NCI-H774 (cell line): ENCODE results near the gene MICU1.

ENCODE experiments used
- DNase-seq: peaks from one replicate; lab custom pipeline; 2025; lab: John Stamatoyannopoulos, UW

MICU1 gene

GRCh38 chr10:72630144-72630543, 4.3 kb upstream of the MICU1 start:
- DNase-seq = no peak

GRCh38 chr10:72626444-72626754, 520 bp upstream of the MICU1 start:
- no peak for DNase-seq

GRCh38 chr10:72625276-72625607, 637 bp downstream of the MICU1 start:
- no peak for DNase-seq

- no peak for DNase-seq
Observed at GRCh38 chr10:72622271-72622670, 3.6 kb downstream of the MICU1 start.

- no peak for DNase-seq
Observed at GRCh38 chr10:72616716-72617115, 9.2 kb downstream of the MICU1 start.

- no peak for DNase-seq
Observed at GRCh38 chr10:72615970-72616369, 9.9 kb downstream of the MICU1 start.

GRCh38 chr10:72612203-72612826, 13.6 kb downstream of the MICU1 start:
- DNase-seq = peak; percentile 66

- no peak for DNase-seq
Observed at GRCh38 chr10:72611783-72612182, 14.1 kb downstream of the MICU1 start.

- no peak for DNase-seq
Observed at GRCh38 chr10:72610466-72610865, 15.4 kb downstream of the MICU1 start.

GRCh38 chr10:72605122-72605521, 20.8 kb downstream of the MICU1 start:
- DNase-seq = no peak

GRCh38 chr10:72601144-72601543, 24.7 kb downstream of the MICU1 start:
- no peak for DNase-seq

- no peak for DNase-seq
Observed at GRCh38 chr10:72598769-72599701, 26.8 kb downstream of the MICU1 start.

GRCh38 chr10:72597897-72598296, 28.0 kb downstream of the MICU1 start:
- DNase-seq = no peak

- DNase-seq = no peak
Observed at GRCh38 chr10:72595436-72595835, 30.4 kb downstream of the MICU1 start.

GRCh38 chr10:72593963-72594362, 31.9 kb downstream of the MICU1 start:
- DNase-seq = no peak

GRCh38 chr10:72588266-72588665, 37.6 kb downstream of the MICU1 start:
- DNase-seq = no peak

- DNase-seq = no peak
Observed at GRCh38 chr10:72587568-72587967, 38.3 kb downstream of the MICU1 start.

GRCh38 chr10:72574636-72575035, 51.2 kb downstream of the MICU1 start:
- DNase-seq = no peak

GRCh38 chr10:72573079-72573478, 52.8 kb downstream of the MICU1 start:
- no peak for DNase-seq

GRCh38 chr10:72567889-72568640, 57.8 kb downstream of the MICU1 start:
- DNase-seq = no peak

- DNase-seq = no peak
Observed at GRCh38 chr10:72567421-72567820, 58.5 kb downstream of the MICU1 start.

GRCh38 chr10:72564596-72564995, 61.3 kb downstream of the MICU1 start:
- no peak for DNase-seq

GRCh38 chr10:72563327-72563932, 62.4 kb downstream of the MICU1 start:
- DNase-seq = no peak
